Mammary epithelial cell (primary cell): Measurements from ENCODE around the gene ARHGAP32.
"Not testable (repeated sequence)": the region's sequence is repeated elsewhere in the genome, so short reads cannot be mapped to it uniquely, and the experiment has no call there.

Experiments
- EZH2 ChIP-seq: IDR thresholded peaks from 2 replicates; pipeline ENCODE4 v1.6.1; 2012; ENCODE audit warnings: low read length, inconsistent platforms, borderline replicate concordance
- TF ChIP-seq, protein P1 (sequence below), 2 donors: IDR thresholded peaks in 1 of 2; conservative IDR thresholded peaks in 1 of 2; 2 replicates each; pipeline ENCODE4 v1.5.1; 2011 to 2012; ENCODE audit warnings: inconsistent platforms in 2 of 2, low read length in 2 of 2, mild to moderate bottlenecking in 2 of 2, control low read depth in 1 of 2, low read depth in 1 of 2; ENCODE audit not compliant: insufficient read depth in 1 of 2; ENCODE audit errors: extremely low read depth in 1 of 2

DNA sequence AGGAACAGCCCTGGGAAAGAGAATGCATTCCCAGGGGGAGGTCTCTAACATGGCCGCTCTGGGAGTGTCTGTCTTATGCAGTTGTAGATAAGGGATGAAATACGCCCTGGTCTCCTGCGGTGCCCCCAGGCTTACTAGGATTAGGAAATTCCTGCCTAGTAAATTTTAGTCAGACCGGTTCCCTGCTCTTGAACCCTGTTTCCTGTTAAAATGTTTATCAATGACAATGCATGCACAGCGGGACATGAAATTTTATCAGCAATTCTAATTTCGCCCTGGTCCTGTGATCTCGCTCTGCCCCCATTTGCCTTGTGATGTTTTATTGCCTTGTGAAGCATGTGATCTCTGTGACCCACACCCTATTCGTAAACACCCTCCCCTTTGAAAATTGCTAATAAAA, 193.0 kb downstream of the ARHGAP32 start:
- TF ChIP-seq, protein P1, sequence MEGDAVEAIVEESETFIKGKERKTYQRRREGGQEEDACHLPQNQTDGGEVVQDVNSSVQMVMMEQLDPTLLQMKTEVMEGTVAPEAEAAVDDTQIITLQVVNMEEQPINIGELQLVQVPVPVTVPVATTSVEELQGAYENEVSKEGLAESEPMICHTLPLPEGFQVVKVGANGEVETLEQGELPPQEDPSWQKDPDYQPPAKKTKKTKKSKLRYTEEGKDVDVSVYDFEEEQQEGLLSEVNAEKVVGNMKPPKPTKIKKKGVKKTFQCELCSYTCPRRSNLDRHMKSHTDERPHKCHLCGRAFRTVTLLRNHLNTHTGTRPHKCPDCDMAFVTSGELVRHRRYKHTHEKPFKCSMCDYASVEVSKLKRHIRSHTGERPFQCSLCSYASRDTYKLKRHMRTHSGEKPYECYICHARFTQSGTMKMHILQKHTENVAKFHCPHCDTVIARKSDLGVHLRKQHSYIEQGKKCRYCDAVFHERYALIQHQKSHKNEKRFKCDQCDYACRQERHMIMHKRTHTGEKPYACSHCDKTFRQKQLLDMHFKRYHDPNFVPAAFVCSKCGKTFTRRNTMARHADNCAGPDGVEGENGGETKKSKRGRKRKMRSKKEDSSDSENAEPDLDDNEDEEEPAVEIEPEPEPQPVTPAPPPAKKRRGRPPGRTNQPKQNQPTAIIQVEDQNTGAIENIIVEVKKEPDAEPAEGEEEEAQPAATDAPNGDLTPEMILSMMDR (conservative IDR thresholded peaks at IDR 0.05 in 1 of 2, IDR thresholded peaks at IDR 0.05 in 1 of 2; ENCODE audit: extremely low read depth in 1 of 2, insufficient read depth in 1 of 2, low read depth in 1 of 2, low read length in 2 of 2): not testable (repeated sequence)
- TF ChIP-seq EZH2: not testable (repeated sequence)
